SU-DHL-6 (cell line): ENCODE data around the gene CORO1A.
"Not testable (repeated sequence)": the region's sequence is repeated elsewhere in the genome, so short reads cannot be mapped to it uniquely, and the experiment has no call there.

Source experiments
- CTCF ChIP-seq: fragments of 200-600 bp; sonication (generic); IDR thresholded peaks from one replicate; pipeline ENCODE4 v1.5.1; 2017; ENCODE audit warnings: antibody characterized with exemption, mild to moderate bottlenecking, low read length, moderate library complexity; ENCODE audit not compliant: insufficient read depth, poor library complexity, severe bottlenecking
- EZH2phosphoT487 ChIP-seq: fragments of 200-600 bp; sonication (generic), shearing (Covaris generic); conservative IDR thresholded peaks from 2 replicates; pipeline ENCODE4 v1.6.1; 2018; ENCODE audit warnings: mild to moderate bottlenecking, antibody characterized with exemption, low read length, moderate library complexity, mixed read lengths

GRCh38 chr16:30170145-30170544, 13.3 kb upstream of the CORO1A start:
- not testable (repeated sequence) for TF ChIP-seq CTCF, EZH2phosphoT487
